Loucy (cell line): Measurements from ENCODE around the gene AGAP1.

Experiments used
- EZH2phosphoT487 ChIP-seq: fragments of 200-600 bp; IDR thresholded peaks from 2 replicates; pipeline ENCODE4 v1.6.1; 2018; ENCODE audit warnings: antibody characterized with exemption, mild to moderate bottlenecking, moderate library complexity, borderline replicate concordance
- TF ChIP-seq, protein P1 (sequence below): fragments of 200-600 bp; sonication (generic); conservative IDR thresholded peaks from 2 replicates; pipeline ENCODE4 v1.5.1; 2014; ENCODE audit warnings: mild to moderate bottlenecking, antibody characterized with exemption, low read length

DNA sequence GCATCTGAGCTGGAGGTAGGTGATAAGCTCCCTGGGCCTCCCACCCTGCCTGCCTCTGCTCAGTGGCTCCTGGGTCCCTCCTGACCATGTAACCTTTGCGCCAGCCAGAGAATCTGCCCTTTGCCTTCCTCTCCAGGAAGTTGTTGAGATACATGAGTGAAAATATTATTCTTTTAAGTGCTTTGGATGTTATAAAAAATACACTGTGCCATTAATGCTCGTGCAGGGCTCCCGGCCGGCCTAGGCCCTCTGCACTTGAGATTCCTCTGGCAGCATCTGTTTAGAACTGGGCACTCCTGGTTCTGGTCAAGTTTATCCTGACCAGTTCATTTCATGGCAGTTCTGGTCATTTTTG lies 18.8 kb downstream of the AGAP1 start:
- TF ChIP-seq, protein P1, sequence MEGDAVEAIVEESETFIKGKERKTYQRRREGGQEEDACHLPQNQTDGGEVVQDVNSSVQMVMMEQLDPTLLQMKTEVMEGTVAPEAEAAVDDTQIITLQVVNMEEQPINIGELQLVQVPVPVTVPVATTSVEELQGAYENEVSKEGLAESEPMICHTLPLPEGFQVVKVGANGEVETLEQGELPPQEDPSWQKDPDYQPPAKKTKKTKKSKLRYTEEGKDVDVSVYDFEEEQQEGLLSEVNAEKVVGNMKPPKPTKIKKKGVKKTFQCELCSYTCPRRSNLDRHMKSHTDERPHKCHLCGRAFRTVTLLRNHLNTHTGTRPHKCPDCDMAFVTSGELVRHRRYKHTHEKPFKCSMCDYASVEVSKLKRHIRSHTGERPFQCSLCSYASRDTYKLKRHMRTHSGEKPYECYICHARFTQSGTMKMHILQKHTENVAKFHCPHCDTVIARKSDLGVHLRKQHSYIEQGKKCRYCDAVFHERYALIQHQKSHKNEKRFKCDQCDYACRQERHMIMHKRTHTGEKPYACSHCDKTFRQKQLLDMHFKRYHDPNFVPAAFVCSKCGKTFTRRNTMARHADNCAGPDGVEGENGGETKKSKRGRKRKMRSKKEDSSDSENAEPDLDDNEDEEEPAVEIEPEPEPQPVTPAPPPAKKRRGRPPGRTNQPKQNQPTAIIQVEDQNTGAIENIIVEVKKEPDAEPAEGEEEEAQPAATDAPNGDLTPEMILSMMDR = no peak
- no peak for TF ChIP-seq EZH2phosphoT487
